Thyroid gland (tissue), 4 donors: Measurements from ENCODE around the gene TMC1.

Experiments used
- CTCF ChIP-seq, 6 experiments: fragments of 200-600 bp in 3 of 6; fragments of 450-650 bp in 3 of 6; sonication (generic) in 3 of 6; IDR thresholded peaks; one replicate each; pipeline ENCODE4 v1.5.1; 2016 to 2019; ENCODE audit warnings: antibody characterized with exemption in 6 of 6, mild to moderate bottlenecking in 2 of 6, inconsistent platforms in 1 of 6, moderate library complexity in 1 of 6
- POLR2A ChIP-seq, 2 donors: fragments of 450-650 bp; IDR thresholded peaks; one replicate each; pipeline ENCODE4 v1.6.1; 2017; ENCODE audit warnings: antibody characterized with exemption in 2 of 2, mild to moderate bottlenecking in 2 of 2, moderate library complexity in 1 of 2

DNA sequence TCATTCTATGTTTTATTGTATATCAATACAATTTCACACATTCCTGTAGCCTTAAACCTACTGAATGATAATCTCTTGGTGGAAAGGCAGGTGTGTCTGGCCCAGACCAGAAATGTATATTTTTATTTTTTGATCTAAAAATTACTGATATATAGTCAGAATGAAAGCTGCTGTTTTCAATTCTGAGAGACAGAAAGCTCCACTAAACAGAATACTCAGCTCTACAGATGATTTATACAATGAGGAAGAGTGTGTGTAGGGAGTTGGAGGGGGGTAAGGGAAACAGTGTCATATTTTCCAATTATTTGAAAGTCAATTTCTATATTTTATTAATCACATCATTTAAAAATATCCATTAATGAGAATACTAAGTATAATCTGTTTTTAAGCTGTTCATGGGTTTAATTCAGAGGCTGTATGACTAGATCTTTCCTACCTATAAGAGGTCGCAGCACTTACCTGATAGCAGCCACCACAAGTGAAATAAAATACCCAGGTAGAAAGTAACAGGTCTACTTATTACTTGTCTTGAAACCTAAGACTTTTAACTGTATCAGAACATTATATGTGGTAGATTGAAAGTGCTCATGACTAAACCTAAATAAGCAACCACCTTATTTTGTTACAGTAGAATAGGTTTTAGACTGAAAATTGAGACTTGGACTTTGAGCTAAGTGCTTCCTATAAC lies 183.4 kb downstream of the TMC1 start:
- TF ChIP-seq CTCF (IDR thresholded peaks at IDR 0.05): no peak
- TF ChIP-seq POLR2A (IDR thresholded peaks at IDR 0.05): no peak
